ENCODE results near the gene FAM120B.

FAM120B gene

GRCh38 chr6:170420791-170421776, 114.5 kb downstream of the FAM120B start:
- H4K20me1 ChIP-seq (ENCODE audit: insufficient read depth, low read length) = no peaks in the 10 kb centered on the region
- no peak overlapping the region for H3K4me2 ChIP-seq (ENCODE audit: low read length)
- H3K27ac ChIP-seq (ENCODE audit: low read length) = no peak overlapping the region
- H3K36me3 ChIP-seq (replicated peaks; ENCODE audit: low read depth, low read length) = no peaks in the 10 kb centered on the region
- no peaks in the 10 kb centered on the region for H3K9me3 ChIP-seq (ENCODE audit: insufficient read depth, low read length)
- H3K9ac ChIP-seq (ENCODE audit: low read length) = no peak overlapping the region
- H3K4me3 ChIP-seq (ENCODE audit: low read length) = no peak overlapping the region
- H3K4me1 ChIP-seq (ENCODE audit: low read length) = peaks cover 5% of the 10 kb centered on the region; the same call in 1 of the 2 replicates
- H2AFZ ChIP-seq (ENCODE audit: low read depth, low read length) = no peak overlapping the region
- TF ChIP-seq EZH2phosphoT487 (IDR thresholded peaks at IDR 0.05; ENCODE audit: low read depth) = no peak
- TF ChIP-seq CTCF (IDR thresholded peaks at IDR 0.05; ENCODE audit: low read depth, low read length) = no peak
- no peaks in the 10 kb centered on the region for H3K79me2 ChIP-seq (ENCODE audit: low read length)
- peaks cover 15% of the 10 kb centered on the region for H3K27me3 ChIP-seq (ENCODE audit: low read depth, low read length)

GRCh38 chr6:170421921-170422320, 115.4 kb downstream of the FAM120B start:
- Histone ChIP-seq H3K9me3 (ENCODE audit: insufficient read depth, low read length) (no peaks in the 10 kb centered on the region), H3K4me2 (ENCODE audit: low read length) (no peak overlapping the region), H3K27me3 (ENCODE audit: low read depth, low read length) (peaks cover 18% of the 10 kb centered on the region), H2AFZ (ENCODE audit: low read depth, low read length) (no peak overlapping the region), H3K27ac (ENCODE audit: low read length) (no peak overlapping the region), H3K79me2 (ENCODE audit: low read length) (no peaks in the 10 kb centered on the region), H3K9ac (ENCODE audit: low read length) (no peak overlapping the region), H4K20me1 (ENCODE audit: insufficient read depth, low read length) (no peaks in the 10 kb centered on the region), H3K36me3 (replicated peaks; ENCODE audit: low read depth, low read length) (no peaks in the 10 kb centered on the region), H3K4me3 (ENCODE audit: low read length) (no peak overlapping the region), H3K4me1 (ENCODE audit: low read length) (peaks cover 5% of the 10 kb centered on the region; the same call in 1 of the 2 replicates)
- no peak for TF ChIP-seq EZH2phosphoT487 (IDR thresholded peaks at IDR 0.05; ENCODE audit: low read depth)
- TF ChIP-seq CTCF (IDR thresholded peaks at IDR 0.05; ENCODE audit: low read depth, low read length) = no peak

GRCh38 chr6:170423030-170423429, 116.5 kb downstream of the FAM120B start:
- Histone ChIP-seq H2AFZ (ENCODE audit: low read depth, low read length) (no peak overlapping the region), H3K4me3 (ENCODE audit: low read length) (peak overlapping the region; percentile 52), H3K27me3 (ENCODE audit: low read depth, low read length) (peaks cover 18% of the 10 kb centered on the region), H3K36me3 (replicated peaks; ENCODE audit: low read depth, low read length) (no peaks in the 10 kb centered on the region), H3K27ac (ENCODE audit: low read length) (no peak overlapping the region), H4K20me1 (ENCODE audit: insufficient read depth, low read length) (no peaks in the 10 kb centered on the region), H3K4me2 (ENCODE audit: low read length) (peak overlapping the region; percentile 71), H3K79me2 (ENCODE audit: low read length) (no peaks in the 10 kb centered on the region), H3K4me1 (ENCODE audit: low read length) (peaks cover 5% of the 10 kb centered on the region; the same call in 1 of the 2 replicates), H3K9me3 (ENCODE audit: insufficient read depth, low read length) (no peaks in the 10 kb centered on the region), H3K9ac (ENCODE audit: low read length) (no peak overlapping the region)
- no peak for TF ChIP-seq CTCF (IDR thresholded peaks at IDR 0.05; ENCODE audit: low read depth, low read length)
- TF ChIP-seq EZH2phosphoT487 (IDR thresholded peaks at IDR 0.05; ENCODE audit: low read depth) = no peak

- Histone ChIP-seq H3K4me3 (ENCODE audit: low read length) (no peak overlapping the region), H3K27me3 (ENCODE audit: low read depth, low read length) (peaks cover 18% of the 10 kb centered on the region), H3K27ac (ENCODE audit: low read length) (no peak overlapping the region), H2AFZ (ENCODE audit: low read depth, low read length) (no peak overlapping the region), H3K9me3 (ENCODE audit: insufficient read depth, low read length) (no peaks in the 10 kb centered on the region), H3K36me3 (replicated peaks; ENCODE audit: low read depth, low read length) (no peaks in the 10 kb centered on the region), H3K9ac (ENCODE audit: low read length) (no peak overlapping the region), H3K79me2 (ENCODE audit: low read length) (no peaks in the 10 kb centered on the region), H3K4me1 (ENCODE audit: low read length) (peaks cover 5% of the 10 kb centered on the region; the same call in 1 of the 2 replicates), H4K20me1 (ENCODE audit: insufficient read depth, low read length) (no peaks in the 10 kb centered on the region), H3K4me2 (ENCODE audit: low read length) (no peak overlapping the region)
- TF ChIP-seq EZH2phosphoT487 (IDR thresholded peaks at IDR 0.05; ENCODE audit: low read depth) (no peak), CTCF (IDR thresholded peaks at IDR 0.05; ENCODE audit: low read depth, low read length) (no peak)
Measured at GRCh38 chr6:170423814-170424603, 117.5 kb downstream of the FAM120B start.
